ENCODE results near the gene PTK6.

GRCh38 chr20:63537525-63538203 is 488 bp upstream of the PTK6 start:
- TF ChIP-seq CTCF (IDR thresholded peaks at IDR 0.05; ENCODE audit: poor library complexity) (peak; percentile 85), EZH2phosphoT487 (IDR thresholded peaks at IDR 0.05; ENCODE audit: low read depth, severe bottlenecking, unreplicated experiment) (no peak)

Measured in hepatocyte (in vitro differentiated cells).